Astrocyte (in vitro differentiated cells and primary cell): ENCODE measurements around the gene HLCS. TPM values are rescaled to one million over a fixed set of nuclear protein-coding genes. Genes with fewer than 3 reads are reported as not detected.

Experiments
- DNase-seq: peaks from one replicate; pipeline ENCODE4 v3.0.0-alpha.2; 2010; ENCODE audit warnings: low read depth
- FAIRE-seq: peaks from 2 replicates; lab custom pipeline; 2011; peaks lifted over from hg19 to GRCh38; lab: Jason Lieb, UNC
- H2AFZ ChIP-seq: 2 replicates; pipeline ENCODE4 v1.6.0; 2012; ENCODE audit warnings: low read depth, low read length, inconsistent platforms
- H3K27ac ChIP-seq: 2 replicates; pipeline ENCODE4 v1.5.1; 2011; ENCODE audit warnings: low read depth, low read length, inconsistent platforms
- H3K27me3 ChIP-seq: 2 replicates; pipeline ENCODE4 v1.6.0; 2011; ENCODE audit warnings: low read length, inconsistent platforms; ENCODE audit not compliant: insufficient read depth
- H3K36me3 ChIP-seq: 2 replicates; pipeline ENCODE4 v1.5.1; 2011; ENCODE audit warnings: low read length, inconsistent platforms; ENCODE audit not compliant: insufficient read depth
- H3K4me1 ChIP-seq: 2 replicates; pipeline ENCODE4 v1.5.1; 2011; ENCODE audit warnings: low read length, inconsistent platforms; ENCODE audit not compliant: insufficient read depth
- H3K4me2 ChIP-seq: 2 replicates; pipeline ENCODE4 v1.6.0; 2012; ENCODE audit warnings: low read length, inconsistent platforms
- H3K4me3 ChIP-seq: 2 replicates; pipeline ENCODE4 v1.5.1; 2011; ENCODE audit warnings: low read depth, mild to moderate bottlenecking, low read length, inconsistent platforms; ENCODE audit not compliant: insufficient read depth
- H3K79me2 ChIP-seq: 2 replicates; pipeline ENCODE4 v1.6.0; 2012; ENCODE audit warnings: mild to moderate bottlenecking, low read length, inconsistent platforms; ENCODE audit not compliant: insufficient read depth
- H3K9ac ChIP-seq: 2 replicates; pipeline ENCODE4 v1.6.0; 2012; ENCODE audit warnings: mild to moderate bottlenecking, low read length, inconsistent platforms
- H3K9me3 ChIP-seq: 2 replicates; pipeline ENCODE4 v1.5.1; 2012; ENCODE audit warnings: low read depth, mild to moderate bottlenecking, low read length, inconsistent platforms; ENCODE audit not compliant: insufficient read depth
- H4K20me1 ChIP-seq: 2 replicates; pipeline ENCODE4 v1.6.0; 2012; ENCODE audit warnings: low read length, inconsistent platforms; ENCODE audit not compliant: insufficient read depth
- H3K27ac Mint-ChIP-seq: one replicate; pipeline ENCODE4 v1.8.0; 2021; ENCODE audit warnings: mild to moderate bottlenecking, mixed read lengths; ENCODE audit not compliant: unreplicated experiment
- H3K27me3 Mint-ChIP-seq: one replicate; pipeline ENCODE4 v1.8.0; 2021; ENCODE audit warnings: low read depth, mixed read lengths; ENCODE audit not compliant: unreplicated experiment
- H3K36me3 Mint-ChIP-seq: one replicate; pipeline ENCODE4 v1.8.0; 2021; ENCODE audit warnings: low read depth, mixed read lengths; ENCODE audit not compliant: unreplicated experiment
- H3K4me1 Mint-ChIP-seq: one replicate; pipeline ENCODE4 v1.8.0; 2021; ENCODE audit warnings: low read depth, mixed read lengths; ENCODE audit not compliant: unreplicated experiment
- H3K4me3 Mint-ChIP-seq: one replicate; pipeline ENCODE4 v1.8.0; 2021; ENCODE audit warnings: mild to moderate bottlenecking, moderate library complexity, mixed read lengths; ENCODE audit not compliant: unreplicated experiment
- H3K9me3 Mint-ChIP-seq: one replicate; pipeline ENCODE4 v1.8.0; 2021; ENCODE audit warnings: mild to moderate bottlenecking, mixed read lengths; ENCODE audit not compliant: unreplicated experiment
- CTCF ChIP-seq: IDR thresholded peaks from 2 replicates; pipeline ENCODE4 v1.5.1; 2011; ENCODE audit warnings: low read depth, mild to moderate bottlenecking, inconsistent platforms, low read length, moderate library complexity; ENCODE audit not compliant: insufficient read depth
- EZH2 ChIP-seq: IDR thresholded peaks from 2 replicates; pipeline ENCODE4 v1.6.1; 2012; ENCODE audit warnings: mild to moderate bottlenecking, low read length, inconsistent platforms; ENCODE audit not compliant: insufficient read depth
- total RNA-seq: library from RNA; stranded (reverse); gene quantifications from 2 replicates; pipeline ENCODE4 v1.2.1, GENCODE V29; 2021

The HLCS gene
- total RNA-seq, 1 donor from 2014 or later: 20.9 TPM

- Mint-ChIP-seq H3K27ac (no peak overlapping the region), H3K4me1 (peaks cover 17% of the 10 kb centered on the region), H3K4me3 (peak overlapping the region; percentile 67), H3K9me3 (peaks cover 5% of the 10 kb centered on the region), H3K27me3 (peaks cover 63% of the 10 kb centered on the region), H3K36me3 (peaks cover 6% of the 10 kb centered on the region)
- TF ChIP-seq CTCF: no peak
- no peak for TF ChIP-seq EZH2
- peaks cover 62% of the 10 kb centered on the region for H4K20me1 ChIP-seq
- H3K79me2 ChIP-seq: peaks cover 39% of the 10 kb centered on the region
- H2AFZ ChIP-seq: no peak overlapping the region
- H3K27me3 ChIP-seq: peaks cover 94% of the 10 kb centered on the region
- H3K36me3 ChIP-seq: no peaks in the 10 kb centered on the region
- H3K4me1 ChIP-seq: peaks cover 7% of the 10 kb centered on the region
- H3K9ac ChIP-seq: no peak overlapping the region
- H3K27ac ChIP-seq: no peak overlapping the region
- FAIRE-seq (no peak), DNase-seq (no peak)
- H3K4me3 ChIP-seq: no peak overlapping the region
- H3K9me3 ChIP-seq: no peaks in the 10 kb centered on the region
- peak overlapping the region; percentile 78 for H3K4me2 ChIP-seq
These were observed 263.3 kb downstream of the HLCS start for GRCh38 chr21:36703123-36703522.

GRCh38 chr21:36702622-36702968, 263.9 kb downstream of the HLCS start:
- peak overlapping the region; percentile 88 for H3K27ac Mint-ChIP-seq
- no peak for DNase-seq
- Histone ChIP-seq H3K4me1 (peaks cover 7% of the 10 kb centered on the region), H3K79me2 (peaks cover 39% of the 10 kb centered on the region), H3K9ac (peak overlapping the region; percentile 49), H3K36me3 (no peaks in the 10 kb centered on the region), H3K27me3 (peaks cover 95% of the 10 kb centered on the region), H3K9me3 (no peaks in the 10 kb centered on the region), H3K4me3 (no peak overlapping the region), H3K4me2 (peak overlapping the region; percentile 78), H4K20me1 (peaks cover 62% of the 10 kb centered on the region), H3K27ac (no peak overlapping the region), H2AFZ (no peak overlapping the region)
- FAIRE-seq: no peak
- peaks cover 6% of the 10 kb centered on the region for H3K36me3 Mint-ChIP-seq
- H3K4me1 Mint-ChIP-seq: peaks cover 17% of the 10 kb centered on the region
- H3K4me3 Mint-ChIP-seq: peak overlapping the region; percentile 83
- H3K9me3 Mint-ChIP-seq: peaks cover 5% of the 10 kb centered on the region
- H3K27me3 Mint-ChIP-seq: peaks cover 62% of the 10 kb centered on the region
- TF ChIP-seq EZH2 (no peak), CTCF (no peak)

GRCh38 chr21:36701756-36702621, 264.5 kb downstream of the HLCS start:
- Histone ChIP-seq H4K20me1 (peaks cover 59% of the 10 kb centered on the region), H3K4me1 (peaks cover 7% of the 10 kb centered on the region), H3K4me2 (peak overlapping the region; percentile 78), H3K4me3 (peak overlapping the region; percentile 41), H2AFZ (peak overlapping the region; percentile 56), H3K9me3 (no peaks in the 10 kb centered on the region), H3K79me2 (peaks cover 39% of the 10 kb centered on the region), H3K36me3 (no peaks in the 10 kb centered on the region), H3K27ac (no peak overlapping the region), H3K27me3 (peaks cover 95% of the 10 kb centered on the region), H3K9ac (peak overlapping the region; percentile 80)
- Mint-ChIP-seq H3K9me3 (peaks cover 4% of the 10 kb centered on the region), H3K36me3 (peaks cover 7% of the 10 kb centered on the region), H3K4me1 (peaks cover 17% of the 10 kb centered on the region), H3K4me3 (peak overlapping the region; percentile 83), H3K27me3 (peaks cover 57% of the 10 kb centered on the region), H3K27ac (peak overlapping the region; percentile 88)
- TF ChIP-seq CTCF: no peak
- peak; percentile 13 for TF ChIP-seq EZH2
- FAIRE-seq (no peak), DNase-seq (no peak)
